GM12873 (cell line): ENCODE data around the gene PSMF1.
A peak's percentile ranks its signal among the peaks of the same experiment; 100 is the strongest.

Experiments
- TF ChIP-seq, protein P1 (sequence below): IDR thresholded peaks from 2 replicates; pipeline ENCODE4 v1.5.1; 2012; ENCODE audit warnings: low read depth, mild to moderate bottlenecking, moderate library complexity, low read length, control low read depth; ENCODE audit not compliant: insufficient read depth; ENCODE audit errors: missing control alignments

Gene PSMF1

GRCh38 chr20:1184638-1185315 lies 66.4 kb downstream of the PSMF1 start, which contains the start of gene TMEM74B:
Gene TMEM74B, minus strand, starts transcription at chr20:1184981. Its CDS starts 1,180 bp downstream, at chr20:1183801.
- TF ChIP-seq, protein P1, sequence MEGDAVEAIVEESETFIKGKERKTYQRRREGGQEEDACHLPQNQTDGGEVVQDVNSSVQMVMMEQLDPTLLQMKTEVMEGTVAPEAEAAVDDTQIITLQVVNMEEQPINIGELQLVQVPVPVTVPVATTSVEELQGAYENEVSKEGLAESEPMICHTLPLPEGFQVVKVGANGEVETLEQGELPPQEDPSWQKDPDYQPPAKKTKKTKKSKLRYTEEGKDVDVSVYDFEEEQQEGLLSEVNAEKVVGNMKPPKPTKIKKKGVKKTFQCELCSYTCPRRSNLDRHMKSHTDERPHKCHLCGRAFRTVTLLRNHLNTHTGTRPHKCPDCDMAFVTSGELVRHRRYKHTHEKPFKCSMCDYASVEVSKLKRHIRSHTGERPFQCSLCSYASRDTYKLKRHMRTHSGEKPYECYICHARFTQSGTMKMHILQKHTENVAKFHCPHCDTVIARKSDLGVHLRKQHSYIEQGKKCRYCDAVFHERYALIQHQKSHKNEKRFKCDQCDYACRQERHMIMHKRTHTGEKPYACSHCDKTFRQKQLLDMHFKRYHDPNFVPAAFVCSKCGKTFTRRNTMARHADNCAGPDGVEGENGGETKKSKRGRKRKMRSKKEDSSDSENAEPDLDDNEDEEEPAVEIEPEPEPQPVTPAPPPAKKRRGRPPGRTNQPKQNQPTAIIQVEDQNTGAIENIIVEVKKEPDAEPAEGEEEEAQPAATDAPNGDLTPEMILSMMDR = no peak

GRCh38 chr20:1185316-1185741 lies 66.9 kb downstream of the PSMF1 start:
- TF ChIP-seq, protein P1 = no peak

- TF ChIP-seq, protein P1 = peak; percentile 68
Observed at GRCh38 chr20:1185790-1186334, 67.5 kb downstream of the PSMF1 start.

DNA sequence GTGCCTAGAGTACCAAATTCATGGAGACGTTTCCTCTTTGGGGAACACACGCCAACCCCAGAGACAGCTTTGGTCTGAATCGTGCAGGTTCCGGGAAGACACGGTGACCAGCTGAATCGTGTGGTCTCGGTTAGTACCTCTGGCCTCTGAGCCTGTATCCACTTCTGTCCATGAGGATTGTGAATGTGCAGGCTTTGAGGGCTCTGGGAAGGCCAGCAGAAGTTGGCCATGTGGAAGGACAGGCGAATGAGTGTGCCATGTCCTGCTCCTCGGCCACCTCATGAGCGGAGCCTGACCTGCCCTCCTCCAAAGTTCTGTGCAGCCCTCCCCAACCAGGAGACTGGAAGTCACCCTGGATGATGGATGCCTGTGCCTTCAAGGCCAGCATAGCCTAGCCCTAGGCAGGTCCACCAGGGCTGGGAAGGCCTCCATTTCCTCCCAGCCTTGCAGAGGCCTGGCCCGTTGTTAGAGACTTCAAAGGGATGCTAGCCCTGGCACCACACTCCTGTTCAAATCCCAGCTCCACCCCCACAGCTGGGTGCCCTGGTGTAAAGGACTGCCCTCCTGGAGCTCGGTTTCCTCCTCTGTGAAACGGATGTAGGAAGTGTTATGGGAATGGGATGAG lies 68.1 kb downstream of the PSMF1 start:
- TF ChIP-seq, protein P1 = no peak

GRCh38 chr20:1187605-1188171 lies 69.3 kb downstream of the PSMF1 start:
- TF ChIP-seq, protein P1 = no peak

DNA sequence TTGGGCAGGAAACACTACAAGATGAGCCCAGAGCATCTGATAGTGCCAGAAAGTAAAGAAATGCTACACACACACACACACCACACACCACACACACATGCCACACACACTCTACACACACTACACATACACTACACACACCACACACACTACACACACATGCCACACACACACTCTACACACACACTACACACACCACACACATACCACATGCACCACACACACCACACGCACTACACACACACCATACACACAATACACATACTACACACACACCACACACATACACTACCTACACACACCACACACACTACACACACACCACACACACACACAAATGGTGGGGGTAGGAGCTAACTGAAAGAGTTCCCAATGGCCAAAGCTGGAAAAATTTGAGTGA lies 69.9 kb downstream of the PSMF1 start:
- TF ChIP-seq, protein P1 = no peak

DNA sequence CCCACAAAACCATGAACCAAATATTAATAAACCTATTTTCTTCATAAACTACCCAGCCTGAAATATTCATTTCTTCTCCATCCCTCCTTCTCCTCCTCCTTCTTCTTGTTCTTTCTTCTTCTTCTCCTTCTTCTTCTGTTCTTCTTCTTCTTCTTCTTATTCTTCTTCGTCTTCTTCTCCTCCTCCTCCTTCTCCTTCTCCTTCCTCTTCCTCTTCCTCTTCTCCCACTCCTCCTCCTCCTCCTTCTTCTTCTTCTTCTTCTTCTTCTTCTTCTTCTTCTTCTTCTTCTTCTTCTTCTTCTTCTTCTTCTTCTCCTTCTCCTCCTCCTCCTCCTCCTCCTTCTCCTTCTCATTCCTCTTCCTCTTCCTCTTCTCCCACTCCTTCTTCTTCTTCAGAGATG lies 71.4 kb downstream of the PSMF1 start:
- TF ChIP-seq, protein P1 = no peak
